Upper lobe of left lung (tissue), 6 donors: ENCODE measurements around the gene BCL7C. TPM values are rescaled to one million over a fixed set of nuclear protein-coding genes. Genes with fewer than 3 reads are reported as not detected.

Experiments used
- ATAC-seq, 2 donors: fragments of 200-7000 bp; cut with Tn5 transposase; one replicate each; pipeline ENCODE4 v1.9.1; 2022; ENCODE audit warnings: mild to moderate bottlenecking in 2 of 2, moderate library complexity in 2 of 2; ENCODE audit not compliant: low FRiP score in 2 of 2
- DNase-seq, 2 donors: peaks; one replicate each; pipeline ENCODE4 v3.0.0-alpha.2; 2019 to 2020
- H3K27ac ChIP-seq, 4 donors: fragments of 200-600 bp; sonication (generic); one replicate each; pipeline ENCODE4 v1.5.1; 2016 to 2019
- H3K27me3 ChIP-seq, 4 donors: fragments of 200-600 bp; sonication (generic); one replicate each; pipeline ENCODE4 v1.5.1; 2017 to 2019
- H3K36me3 ChIP-seq, 4 donors: fragments of 200-600 bp; sonication (generic); one replicate each; pipeline ENCODE4 v1.5.1; 2016 to 2019
- H3K4me1 ChIP-seq, 4 donors: fragments of 200-600 bp; sonication (generic); one replicate each; pipeline ENCODE4 v1.5.1; 2018 to 2019
- H3K4me3 ChIP-seq, 4 donors: fragments of 200-600 bp; sonication (generic); one replicate each; pipeline ENCODE4 v1.5.1; 2017 to 2019; ENCODE audit warnings: mild to moderate bottlenecking in 2 of 4, moderate library complexity in 1 of 4
- H3K9me3 ChIP-seq, 4 donors: fragments of 200-600 bp; sonication (generic); one replicate each; pipeline ENCODE4 v1.5.1; 2018 to 2019
- CTCF ChIP-seq, 6 experiments: fragments of 450-650 bp in 4 of 6; fragments of 200-600 bp in 2 of 6; sonication (generic) in 2 of 6; IDR thresholded peaks; one replicate each; pipeline ENCODE4 v1.5.1; 2016 to 2019; ENCODE audit warnings: antibody characterized with exemption in 6 of 6
- EP300 ChIP-seq, 4 donors: sonication (generic); formaldehyde crosslinking; IDR thresholded peaks; one replicate each; pipeline ENCODE4 v1.5.1; 2017; ENCODE audit warnings: antibody characterized with exemption in 4 of 4, control low read depth in 2 of 4
- POLR2A ChIP-seq, 4 donors: fragments of 450-650 bp; IDR thresholded peaks; one replicate each; pipeline ENCODE4 v1.5.1; 2016 to 2017; ENCODE audit warnings: antibody characterized with exemption in 4 of 4, mild to moderate bottlenecking in 2 of 4
- POLR2AphosphoS5 ChIP-seq, 2 donors: sonication (generic); formaldehyde crosslinking; IDR thresholded peaks; one replicate each; pipeline ENCODE4 v1.5.1; 2017; ENCODE audit warnings: antibody characterized with exemption in 2 of 2
- WGBS, 2 donors: methylation state at CpG; one replicate each; pipeline ENCODE4 v1.1.5; 2017 to 2018; 5-methylcytosine and 5-hydroxymethylcytosine counted together
- total RNA-seq, 6 donors: library from RNA; depleted of rRNA in 4 of 6; stranded (reverse); fragments of >200 nt in 4 of 6; gene quantifications; one replicate each; pipeline versions ENCODE4 v1.1.0 to v1.2.1, GENCODE V29; 2016 to 2021
- donor health status: DM: no; HTN: no; CAD: no; lungs with moderate emphysema.
- donor health status: DM: no; HTN: yes; CAD: no; lungs with severe emphysema.

Gene BCL7C
- total RNA-seq, 6 donors from 2014 or later = 15.7 to 32.8 (median 28.2) TPM

GRCh38 chr16:30914830-30915229 lies 21.0 kb upstream of the BCL7C start:
- Histone ChIP-seq H3K9me3 (no peaks in the 10 kb centered on the region), H3K27ac (no peak overlapping the region), H3K4me1 (no peaks in the 10 kb centered on the region), H3K27me3 (no peaks in the 10 kb centered on the region), H3K4me3 (no peak overlapping the region), H3K36me3 (no peaks in the 10 kb centered on the region)
- no peak for TF ChIP-seq POLR2AphosphoS5 (IDR thresholded peaks at IDR 0.05)
- TF ChIP-seq CTCF (IDR thresholded peaks at IDR 0.05) = no peak
- no peak for TF ChIP-seq POLR2A (IDR thresholded peaks at IDR 0.05)
- no peak for TF ChIP-seq EP300 (IDR thresholded peaks at IDR 0.05)
- ATAC-seq (no peak), DNase-seq (no peak)
- 88 to 95% methylated on average over 2 to 3 of the region's 3 CpGs for WGBS, 2 donors

GRCh38 chr16:30912794-30913412 lies 19.0 kb upstream of the BCL7C start:
- TF ChIP-seq POLR2AphosphoS5 (IDR thresholded peaks at IDR 0.05) (no peak), EP300 (IDR thresholded peaks at IDR 0.05) (no peak), CTCF (IDR thresholded peaks at IDR 0.05) (no peak), POLR2A (IDR thresholded peaks at IDR 0.05) (no peak)
- ATAC-seq = no peak
- 77 to 92% methylated on average over 4 to 6 of the region's 6 CpGs for WGBS, 2 donors
- H3K36me3 ChIP-seq = no peaks in the 10 kb centered on the region
- no peaks in the 10 kb centered on the region for H3K27me3 ChIP-seq
- H3K27ac ChIP-seq = no peak overlapping the region
- no peak for DNase-seq
- H3K4me1 ChIP-seq = no peaks in the 10 kb centered on the region
- H3K4me3 ChIP-seq = no peak overlapping the region
- no peaks in the 10 kb centered on the region for H3K9me3 ChIP-seq

GRCh38 chr16:30910427-30911029 lies 16.7 kb upstream of the BCL7C start:
- H3K4me3 ChIP-seq = no peak overlapping the region
- 72 to 73% methylated on average over 18 of the region's 18 CpGs for WGBS, 2 donors
- H3K27me3 ChIP-seq = no peaks in the 10 kb centered on the region
- TF ChIP-seq EP300 (IDR thresholded peaks at IDR 0.05) (no peak), POLR2AphosphoS5 (IDR thresholded peaks at IDR 0.05) (no peak), POLR2A (IDR thresholded peaks at IDR 0.05) (no peak), CTCF (IDR thresholded peaks at IDR 0.05) (no peak)
- H3K36me3 ChIP-seq = no peaks in the 10 kb centered on the region
- no peak for ATAC-seq
- H3K4me1 ChIP-seq = no peaks in the 10 kb centered on the region
- H3K9me3 ChIP-seq = no peaks in the 10 kb centered on the region
- H3K27ac ChIP-seq = no peak overlapping the region
- DNase-seq = no peak

GRCh38 chr16:30907064-30907463 lies 13.2 kb upstream of the BCL7C start:
- Histone ChIP-seq H3K36me3 (no peaks in the 10 kb centered on the region), H3K27ac (no peak overlapping the region), H3K27me3 (no peaks in the 10 kb centered on the region), H3K9me3 (no peaks in the 10 kb centered on the region), H3K4me1 (peaks cover 18 to 24% (median 21%) of the 10 kb centered on the region in 4 donors), H3K4me3 (no peak overlapping the region)
- no peak for TF ChIP-seq POLR2AphosphoS5 (IDR thresholded peaks at IDR 0.05)
- no peak for TF ChIP-seq EP300 (IDR thresholded peaks at IDR 0.05)
- TF ChIP-seq POLR2A (IDR thresholded peaks at IDR 0.05) = no peak
- no peak for TF ChIP-seq CTCF (IDR thresholded peaks at IDR 0.05)
- DNase-seq = no peak
- ATAC-seq = no peak
- WGBS, 2 donors = 84 to 98% methylated on average over 3 to 4 of the region's 4 CpGs
